Stimulated activated naive CD4-positive, alpha-beta T cell treated with Interleukin-2 at 50 U/mL for 16 hours (primary cell): ENCODE measurements around the gene ZSCAN32.

Source experiments
- DNase-seq: peaks from one replicate; lab custom pipeline; 2025; lab: John Stamatoyannopoulos, UW

Gene ZSCAN32

DNA sequence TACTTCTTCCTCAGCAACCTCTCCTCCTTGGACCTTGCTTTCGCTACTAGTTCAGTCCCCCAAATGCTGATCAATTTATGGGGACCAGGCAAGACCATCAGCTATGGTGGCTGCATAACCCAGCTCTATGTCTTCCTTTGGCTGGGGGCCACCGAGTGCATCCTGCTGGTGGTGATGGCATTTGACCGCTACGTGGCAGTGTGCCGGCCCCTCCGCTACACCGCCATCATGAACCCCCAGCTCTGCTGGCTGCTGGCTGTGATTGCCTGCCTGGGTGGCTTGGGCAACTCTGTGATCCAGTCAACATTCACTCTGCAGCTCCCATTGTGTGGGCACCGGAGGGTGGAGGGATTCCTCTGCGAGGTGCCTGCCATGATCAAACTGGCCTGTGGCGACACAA is 44.7 kb downstream of the ZSCAN32 start:
- no peak for DNase-seq

GRCh38 chr16:3355589-3355988 is 45.2 kb downstream of the ZSCAN32 start, which contains the start of gene OR2C1:
OR2C1 (plus strand) TSS chr16:3355889; CDS start chr16:3355941, 52 bp downstream.
- no peak for DNase-seq

DNA sequence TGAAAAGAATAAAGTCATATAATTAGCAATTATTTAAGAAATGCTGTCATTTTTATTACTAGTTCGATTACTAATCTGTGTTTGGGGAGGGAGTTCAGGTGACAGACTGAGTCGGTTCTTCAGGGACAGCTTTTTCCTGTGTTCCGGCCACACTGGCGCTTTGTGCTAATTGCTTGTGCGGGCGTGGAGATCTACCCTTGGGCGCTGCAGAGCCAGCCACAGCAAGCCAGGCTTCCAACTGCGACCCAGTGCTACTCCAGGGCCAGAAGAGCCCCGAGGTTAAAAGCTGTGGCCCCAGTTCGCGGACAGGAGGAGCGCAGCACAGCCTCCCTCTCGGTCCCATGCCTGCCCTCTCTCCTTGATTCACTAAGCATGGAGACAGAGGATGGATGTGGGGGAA is 51.6 kb downstream of the ZSCAN32 start:
- no peak for DNase-seq

GRCh38 chr16:3348547-3349167 is 52.1 kb downstream of the ZSCAN32 start:
- no peak for DNase-seq

- no peak for DNase-seq
Observed at GRCh38 chr16:3347586-3347985, 53.2 kb downstream of the ZSCAN32 start.

GRCh38 chr16:3346041-3346440 is 54.8 kb downstream of the ZSCAN32 start:
- DNase-seq = no peak
